DMS53 (cell line): ENCODE data around the gene DDX24.
A peak's percentile ranks its signal among the peaks of the same experiment; 100 is the strongest.

Experiments
- DNase-seq: peaks from one replicate; lab custom pipeline; 2025; lab: John Stamatoyannopoulos, UW

Gene DDX24

GRCh38 chr14:94048691-94049624 is 32.0 kb downstream of the DDX24 start:
- DNase-seq = no peak

- no peak for DNase-seq
Observed at GRCh38 chr14:94047581-94047980, 33.4 kb downstream of the DDX24 start.

GRCh38 chr14:94046696-94047250 is 34.2 kb downstream of the DDX24 start:
- no peak for DNase-seq

- DNase-seq = no peak
Observed at GRCh38 chr14:94045563-94046345, 35.2 kb downstream of the DDX24 start.

GRCh38 chr14:94045101-94045500 is 35.9 kb downstream of the DDX24 start:
- no peak for DNase-seq

- DNase-seq = no peak
Observed at GRCh38 chr14:94044476-94045091, 36.4 kb downstream of the DDX24 start.

- DNase-seq = no peak
Observed at GRCh38 chr14:94043756-94044475, 37.1 kb downstream of the DDX24 start.

GRCh38 chr14:94043111-94043755 is 37.8 kb downstream of the DDX24 start:
- no peak for DNase-seq

- DNase-seq = no peak
Observed at GRCh38 chr14:94042433-94043091, 38.4 kb downstream of the DDX24 start.

- DNase-seq = no peak
Observed at GRCh38 chr14:94041551-94042346, 39.3 kb downstream of the DDX24 start.

GRCh38 chr14:94040796-94041195 is 40.2 kb downstream of the DDX24 start:
- DNase-seq = no peak

- DNase-seq = no peak
Observed at GRCh38 chr14:94040247-94040646, 40.8 kb downstream of the DDX24 start.

GRCh38 chr14:94038921-94039629 is 41.9 kb downstream of the DDX24 start:
- DNase-seq = no peak

- DNase-seq = no peak
Observed at GRCh38 chr14:94038510-94038909, 42.5 kb downstream of the DDX24 start.

GRCh38 chr14:94037954-94038353 is 43.0 kb downstream of the DDX24 start:
- no peak for DNase-seq

- peak; percentile 78 for DNase-seq
Observed at GRCh38 chr14:94036313-94037167, 44.5 kb downstream of the DDX24 start.

GRCh38 chr14:94034886-94035285 is 46.1 kb downstream of the DDX24 start:
- no peak for DNase-seq

- no peak for DNase-seq
Observed at GRCh38 chr14:94031883-94032279, 49.1 kb downstream of the DDX24 start.
